ENCODE results near the gene JPT1.

The JPT1 gene

DNA sequence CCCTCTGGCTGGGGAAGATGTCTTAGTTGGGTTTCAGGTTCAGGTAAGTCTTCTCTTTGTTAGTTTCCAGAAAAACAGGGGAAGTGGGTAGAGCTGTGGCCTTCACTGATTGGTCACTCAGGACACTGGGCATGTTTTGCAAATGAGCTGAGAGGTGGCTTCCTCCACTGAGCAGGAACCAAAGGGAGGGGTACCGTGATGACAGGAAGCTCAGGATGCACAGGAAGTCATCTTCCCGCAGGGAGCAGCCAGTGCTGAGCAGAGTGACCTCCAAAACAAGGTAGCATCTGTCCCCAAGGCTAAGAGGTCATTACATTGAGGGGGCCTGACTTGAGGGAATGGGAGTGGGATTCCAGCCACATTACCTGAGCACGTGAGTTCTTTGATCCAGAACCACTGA lies 28.3 kb downstream of the JPT1 start:
- TF ChIP-seq CTCF (conservative IDR thresholded peaks at IDR 0.05; ENCODE audit: low read length), result no peak
- no peak overlapping the region for H3K4me3 ChIP-seq (ENCODE audit: low read length)
- no peak for DNase-seq (ENCODE audit: low read depth)

DNA sequence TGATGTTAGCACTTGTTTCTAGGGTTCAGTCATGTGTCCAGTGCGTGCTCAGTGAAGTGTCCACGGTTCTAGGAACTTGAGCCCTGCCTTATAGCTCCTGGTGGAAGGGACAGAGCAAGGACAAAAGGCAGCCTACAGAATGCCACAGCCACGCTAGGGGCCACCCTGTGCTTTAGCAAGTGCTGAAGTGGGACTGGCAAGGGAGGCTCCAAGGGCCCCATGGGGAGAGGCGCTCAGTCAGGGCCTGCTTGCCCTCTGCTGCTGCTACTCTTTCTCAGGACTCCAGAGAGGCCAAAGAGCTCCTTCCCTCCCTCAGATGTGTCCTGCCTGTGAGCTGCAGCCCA lies 29.5 kb downstream of the JPT1 start:
- no peak for DNase-seq (ENCODE audit: low read depth)
- H3K4me3 ChIP-seq (ENCODE audit: low read length), result no peak overlapping the region
- TF ChIP-seq CTCF (conservative IDR thresholded peaks at IDR 0.05; ENCODE audit: low read length), result no peak

DNA sequence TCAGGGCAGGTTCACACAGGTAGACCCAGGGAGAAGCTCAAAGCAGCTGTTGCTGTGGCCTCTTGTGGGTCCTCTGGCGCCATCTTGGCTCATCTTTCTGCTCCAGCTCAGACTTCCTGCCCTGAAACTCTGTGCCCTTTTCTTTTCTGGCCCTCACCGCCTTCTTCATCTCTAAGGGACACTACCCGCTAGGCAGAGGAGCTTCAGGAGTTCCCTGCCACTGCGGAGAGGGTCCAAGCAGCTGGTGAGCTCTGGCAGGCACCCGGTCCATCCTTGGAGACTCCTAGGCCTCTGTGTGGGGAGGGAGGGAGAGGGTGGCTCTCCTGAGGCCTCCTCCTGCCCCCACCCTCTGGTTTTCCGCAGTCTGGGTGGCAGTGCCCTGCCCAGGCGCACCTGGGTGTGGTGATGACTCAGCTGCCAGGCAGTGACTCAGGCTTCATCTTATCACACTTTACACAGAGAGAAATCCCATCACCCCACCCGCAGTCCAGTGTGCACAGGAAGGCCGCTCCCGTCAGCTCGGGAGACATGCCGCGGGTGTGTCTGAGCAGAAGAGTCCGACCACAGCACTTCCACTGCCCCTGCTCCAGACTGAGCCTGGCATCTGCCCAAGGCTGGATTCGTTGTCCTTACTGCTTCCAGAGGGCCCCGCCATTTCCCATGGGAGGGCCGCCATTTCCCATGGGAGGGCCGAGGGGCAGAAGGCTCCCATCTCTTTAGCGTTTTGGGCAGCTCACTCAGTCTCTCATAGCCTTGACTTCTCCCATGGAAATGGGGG lies 30.1 kb downstream of the JPT1 start:
- TF ChIP-seq CTCF (conservative IDR thresholded peaks at IDR 0.05; ENCODE audit: low read length), result no peak
- H3K4me3 ChIP-seq (ENCODE audit: low read length), result no peak overlapping the region
- DNase-seq (ENCODE audit: low read depth), result no peak

GRCh38 chr17:75118307-75118706 lies 36.0 kb downstream of the JPT1 start:
- DNase-seq (ENCODE audit: low read depth), result no peak
- no peak for TF ChIP-seq CTCF (conservative IDR thresholded peaks at IDR 0.05; ENCODE audit: low read length)
- H3K4me3 ChIP-seq (ENCODE audit: low read length), result no peak overlapping the region

DNA sequence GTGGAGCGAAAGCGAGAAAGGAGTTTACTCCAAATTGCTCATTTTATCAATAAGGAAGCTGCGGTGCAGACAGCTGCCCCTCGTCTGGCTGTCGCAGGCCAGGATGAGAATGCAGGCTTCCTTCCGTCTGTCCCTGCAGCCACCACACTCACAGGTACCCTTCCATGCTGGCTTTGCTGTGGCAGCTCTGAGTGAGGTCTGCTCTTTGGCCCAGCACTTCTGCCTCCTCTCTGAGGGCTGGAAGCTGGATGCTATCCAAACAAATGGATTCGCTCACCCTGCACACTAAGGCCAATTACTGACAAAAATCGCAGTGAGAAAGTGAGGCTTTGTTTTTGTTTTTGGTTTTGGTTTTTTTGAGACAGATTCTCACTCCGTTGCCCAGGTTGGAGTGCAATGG lies 37.6 kb downstream of the JPT1 start:
- H3K4me3 ChIP-seq (ENCODE audit: low read length), result no peak overlapping the region

GRCh38 chr17:75115555-75115954 lies 38.8 kb downstream of the JPT1 start:
- TF ChIP-seq CTCF (conservative IDR thresholded peaks at IDR 0.05; ENCODE audit: low read length), result no peak
- DNase-seq (ENCODE audit: low read depth), result no peak
- no peak overlapping the region for H3K4me3 ChIP-seq (ENCODE audit: low read length)

More for the DNA sequence above, 37.6 kb downstream of the JPT1 start:
- TF ChIP-seq CTCF (conservative IDR thresholded peaks at IDR 0.05; ENCODE audit: low read length), result no peak
- no peak for DNase-seq (ENCODE audit: low read depth)

DNA sequence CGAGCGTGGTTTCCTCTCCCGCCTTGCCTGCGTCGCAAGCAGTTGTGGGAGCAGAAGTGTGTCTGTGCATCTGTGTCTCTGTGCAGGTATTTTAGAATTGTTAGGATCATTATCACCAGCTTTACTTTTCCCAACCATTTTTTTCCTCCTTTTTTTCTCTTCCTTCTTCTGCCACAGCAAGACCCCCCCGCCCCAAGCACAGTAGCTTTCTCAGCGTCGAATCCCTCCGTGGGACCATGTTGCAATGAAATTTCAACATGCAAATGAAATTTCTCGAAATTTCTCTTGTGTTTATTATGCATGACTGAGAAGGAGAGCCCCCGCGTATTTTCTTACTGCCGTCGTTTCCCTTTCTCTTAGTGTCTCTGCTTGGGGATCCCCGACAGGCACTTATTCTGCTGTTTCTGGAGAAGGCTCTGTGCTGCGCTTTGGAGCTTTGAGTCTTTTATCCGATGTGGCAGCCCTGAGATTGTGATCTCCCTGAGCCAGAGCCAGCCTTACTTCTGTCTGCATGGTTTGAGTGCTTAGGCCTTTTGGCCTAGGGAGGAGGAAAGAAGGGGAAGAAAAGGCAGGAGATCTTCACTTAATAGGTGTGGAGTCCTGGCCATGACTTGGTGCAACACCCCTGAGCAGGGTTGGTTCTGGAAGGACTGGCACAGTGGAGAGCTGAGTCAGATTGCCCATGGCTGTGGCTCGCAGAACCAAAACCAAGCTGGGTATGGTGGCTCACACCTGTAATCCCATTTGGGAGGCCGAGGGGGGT lies 39.6 kb downstream of the JPT1 start:
- no peak for DNase-seq (ENCODE audit: low read depth)
- TF ChIP-seq CTCF (conservative IDR thresholded peaks at IDR 0.05; ENCODE audit: low read length), result no peak
- peak overlapping the region; percentile 68 for H3K4me3 ChIP-seq (ENCODE audit: low read length)
